ENCODE data around the gene RGP1.

The RGP1 gene

DNA sequence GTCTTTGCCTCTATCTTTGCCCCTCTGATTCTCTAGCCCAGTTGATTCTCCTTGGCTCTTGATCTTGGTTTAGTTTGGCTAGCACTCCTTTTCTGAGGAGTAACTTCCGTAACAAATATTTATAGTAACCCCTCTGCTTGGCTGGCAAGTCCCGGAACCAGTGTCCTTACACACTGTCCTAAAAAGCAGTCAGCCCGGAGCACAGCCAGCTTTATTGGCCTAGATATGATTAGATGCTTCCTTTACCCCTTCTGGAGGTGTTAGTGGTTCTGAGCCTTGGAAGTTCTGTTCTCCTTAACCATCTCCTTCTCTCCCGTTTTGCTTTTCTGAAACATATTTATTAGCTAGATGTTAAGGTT lies 22.0 kb downstream of the RGP1 start:
- no peak for DNase-seq (ENCODE audit: low read depth in 2 of 3, low spot score in 2 of 3)

DNA sequence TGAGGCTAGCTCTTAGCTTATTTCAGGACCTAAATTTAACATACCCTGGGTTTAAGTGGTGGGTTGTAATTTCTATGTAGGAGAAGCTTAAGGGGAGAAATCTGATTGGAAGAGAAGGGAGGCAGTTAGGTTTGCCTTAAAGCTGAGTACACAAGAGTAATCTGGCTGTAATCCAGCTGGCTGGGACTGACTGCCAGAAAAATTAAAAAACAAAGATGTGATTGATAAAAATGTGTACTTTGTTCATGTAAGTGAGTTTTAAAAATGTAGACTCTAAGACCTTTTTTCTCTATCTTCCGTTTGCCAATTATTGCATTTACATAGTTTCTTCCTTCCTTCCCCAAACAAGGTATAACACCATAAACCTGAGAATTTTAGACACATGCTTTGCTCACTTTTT lies 22.4 kb downstream of the RGP1 start:
- DNase-seq (ENCODE audit: low read depth in 2 of 3, low spot score in 2 of 3), result no peak

DNA sequence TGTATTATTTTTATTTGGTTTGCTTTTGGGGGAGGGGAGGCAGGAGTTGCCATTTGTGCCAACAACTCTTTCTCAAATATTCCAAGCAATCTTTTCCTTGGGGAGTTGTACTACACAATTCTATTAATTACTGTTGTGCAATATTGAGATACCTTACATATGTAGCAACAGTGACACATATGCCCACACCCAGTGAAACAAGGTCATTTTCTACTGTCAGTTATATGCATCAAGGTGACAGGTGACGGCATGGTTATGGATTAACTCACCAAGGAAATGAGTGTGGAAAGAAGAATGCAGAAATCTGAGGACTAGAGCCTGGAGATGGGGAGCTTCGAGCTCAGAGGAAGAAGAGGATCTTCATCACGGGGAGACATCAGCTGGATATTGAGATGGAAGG lies 22.9 kb downstream of the RGP1 start:
- DNase-seq (ENCODE audit: low read depth in 2 of 3, low spot score in 2 of 3), result no peak

DNA sequence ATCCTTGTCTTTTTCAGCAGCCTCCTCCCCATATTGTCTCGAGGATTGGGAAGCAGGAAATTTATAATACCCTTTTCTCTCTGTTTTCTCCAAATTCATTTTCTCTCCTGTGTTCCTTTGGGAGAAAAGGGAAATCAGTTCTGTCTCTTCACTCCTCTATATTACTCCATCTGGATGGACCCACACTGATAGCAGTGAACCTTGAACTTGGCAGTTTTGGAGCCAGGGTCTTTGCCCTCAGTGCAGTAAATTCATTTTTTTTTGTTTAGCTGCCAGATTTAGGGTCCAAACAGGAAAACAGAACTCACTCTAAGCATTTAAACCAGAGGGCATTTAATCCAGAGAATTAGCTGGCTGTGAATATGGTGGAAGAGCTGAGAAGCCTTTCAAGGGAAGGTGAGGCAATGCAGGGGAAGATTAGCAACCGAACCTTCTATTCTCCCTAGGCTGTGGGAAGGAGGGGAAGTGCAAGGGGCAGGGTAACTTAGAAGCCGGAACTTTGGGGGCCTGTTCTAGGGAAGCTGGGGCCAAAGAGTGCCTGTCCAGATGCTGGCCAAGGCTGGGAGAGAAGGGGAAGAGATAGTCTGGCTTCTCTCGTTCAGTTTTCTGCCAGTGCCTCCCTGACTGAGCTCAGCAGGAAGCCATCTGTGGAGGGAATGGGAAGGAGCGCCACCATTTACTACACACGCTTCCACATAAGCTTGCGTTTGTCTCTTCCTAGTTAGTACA lies 26.0 kb downstream of the RGP1 start:
- DNase-seq (ENCODE audit: low read depth in 2 of 3, low spot score in 2 of 3), result no peak

DNA sequence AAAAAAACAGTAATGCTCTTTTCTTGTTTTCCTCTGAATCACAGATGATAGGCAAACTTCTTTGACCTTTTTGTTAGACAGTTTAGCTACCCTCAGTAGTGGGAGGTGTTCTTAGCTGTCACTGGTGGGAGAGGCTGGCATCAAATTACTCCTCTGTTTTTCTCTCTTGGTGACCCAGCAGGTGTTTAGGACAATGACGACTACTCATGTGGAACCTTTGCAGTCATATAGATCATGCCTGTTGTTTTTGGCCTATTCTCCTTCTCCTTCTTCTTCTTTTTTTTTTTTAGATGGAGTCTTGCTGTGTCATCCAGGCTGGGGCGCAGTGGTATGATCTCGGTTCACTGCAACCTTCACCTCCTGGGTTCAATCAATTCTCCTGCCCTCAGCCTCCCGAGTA lies 26.9 kb downstream of the RGP1 start:
- no peak for DNase-seq (ENCODE audit: low read depth in 2 of 3, low spot score in 2 of 3)

DNA sequence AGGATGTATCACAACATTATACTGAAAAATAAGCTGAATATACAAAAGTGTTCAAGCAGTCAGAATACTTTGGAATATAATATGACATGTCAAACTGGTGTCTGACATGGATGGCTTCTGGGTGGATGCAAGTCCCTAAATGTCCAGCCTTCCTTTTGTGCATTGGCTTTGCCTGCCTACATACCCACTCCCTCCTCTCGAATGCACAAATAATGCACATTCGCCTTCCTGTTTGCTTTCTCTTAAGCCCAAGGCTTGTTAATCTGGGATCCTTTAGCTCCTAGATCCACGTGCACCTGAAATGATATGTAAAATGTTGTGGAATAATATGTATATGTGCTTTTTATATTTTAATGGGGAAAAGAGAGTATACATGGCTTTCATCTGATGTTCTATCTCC lies 29.4 kb downstream of the RGP1 start:
- DNase-seq (ENCODE audit: low read depth in 2 of 3, low spot score in 2 of 3), result no peak

DNA sequence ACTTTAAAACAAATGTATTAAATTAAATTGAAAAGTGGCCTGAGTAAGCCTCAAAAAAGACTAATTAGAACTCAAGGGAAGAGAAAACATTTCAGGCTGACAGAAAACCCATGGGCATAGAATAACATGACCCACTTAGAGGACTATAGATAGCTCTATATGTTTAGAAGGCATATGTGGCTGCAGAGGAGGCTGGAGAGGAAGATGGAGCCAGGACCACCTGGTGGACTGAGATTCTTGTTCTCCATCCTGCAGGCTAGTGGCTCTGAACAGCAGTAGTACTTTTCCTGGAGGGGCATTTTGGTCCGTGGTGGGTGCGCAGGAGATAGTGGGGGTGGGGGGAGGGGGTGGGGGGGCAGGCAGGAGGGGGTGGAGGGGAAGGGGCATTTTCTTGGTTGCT lies 32.0 kb downstream of the RGP1 start:
- DNase-seq (ENCODE audit: low read depth in 2 of 3, low spot score in 2 of 3), result no peak

DNA sequence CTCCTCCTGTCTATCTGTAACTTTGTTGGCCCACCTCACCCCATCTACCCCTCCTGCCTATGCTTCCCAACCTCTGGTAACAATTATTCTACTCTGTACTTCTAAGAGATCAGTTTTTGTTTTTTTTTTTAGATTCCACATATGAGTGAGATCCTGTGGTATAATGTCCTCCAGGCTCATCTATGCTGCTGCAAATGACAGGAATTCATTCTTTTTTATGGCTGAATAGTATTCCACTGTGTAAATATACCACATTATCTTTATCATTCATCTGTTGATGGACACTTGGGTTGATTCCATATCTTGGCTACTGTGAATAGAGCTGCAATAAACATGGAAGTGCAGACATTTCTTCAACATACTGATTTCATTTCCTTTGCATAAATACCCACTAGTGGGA lies 34.3 kb downstream of the RGP1 start:
- DNase-seq (ENCODE audit: low read depth in 2 of 3, low spot score in 2 of 3), result no peak

DNA sequence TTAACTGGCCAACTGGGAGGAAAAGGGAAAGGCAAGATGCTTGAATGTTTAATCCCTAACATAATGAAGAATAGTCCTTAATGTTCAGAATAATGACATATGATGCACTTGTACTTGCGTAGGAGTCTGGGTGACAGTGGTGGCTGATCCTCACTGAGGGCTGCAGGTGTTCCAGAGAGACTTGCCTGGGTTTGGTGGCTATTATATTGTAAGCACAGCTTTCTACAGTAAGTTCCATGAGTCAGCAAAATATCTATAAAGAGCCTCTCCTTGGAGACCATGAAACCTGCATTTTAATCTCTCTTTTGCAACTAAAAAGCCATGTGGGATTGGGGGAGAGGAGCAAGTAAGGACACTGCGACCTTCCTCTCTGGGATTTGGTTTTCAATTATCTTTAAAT lies 40.5 kb downstream of the RGP1 start:
- no peak for DNase-seq (ENCODE audit: low read depth in 2 of 3, low spot score in 2 of 3)

DNA sequence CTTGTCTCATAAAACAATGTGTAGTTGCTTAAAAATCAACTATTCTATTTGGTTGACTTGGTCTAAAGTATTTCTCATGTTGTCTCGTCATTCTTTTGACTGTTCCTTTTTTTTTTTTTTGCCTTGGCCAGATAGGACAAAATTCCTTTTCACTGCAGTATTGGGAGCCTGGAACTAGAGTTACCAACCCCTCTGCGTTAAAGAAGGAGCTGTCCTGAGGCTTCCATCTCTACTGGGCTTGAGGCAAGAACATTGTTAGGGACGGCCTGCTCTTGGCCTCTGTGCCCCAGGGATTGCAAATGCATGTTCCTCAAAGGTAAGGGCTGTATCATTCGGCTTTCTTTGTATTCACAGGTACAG lies 40.9 kb downstream of the RGP1 start:
- DNase-seq (ENCODE audit: low read depth in 2 of 3, low spot score in 2 of 3), result no peak

DNA sequence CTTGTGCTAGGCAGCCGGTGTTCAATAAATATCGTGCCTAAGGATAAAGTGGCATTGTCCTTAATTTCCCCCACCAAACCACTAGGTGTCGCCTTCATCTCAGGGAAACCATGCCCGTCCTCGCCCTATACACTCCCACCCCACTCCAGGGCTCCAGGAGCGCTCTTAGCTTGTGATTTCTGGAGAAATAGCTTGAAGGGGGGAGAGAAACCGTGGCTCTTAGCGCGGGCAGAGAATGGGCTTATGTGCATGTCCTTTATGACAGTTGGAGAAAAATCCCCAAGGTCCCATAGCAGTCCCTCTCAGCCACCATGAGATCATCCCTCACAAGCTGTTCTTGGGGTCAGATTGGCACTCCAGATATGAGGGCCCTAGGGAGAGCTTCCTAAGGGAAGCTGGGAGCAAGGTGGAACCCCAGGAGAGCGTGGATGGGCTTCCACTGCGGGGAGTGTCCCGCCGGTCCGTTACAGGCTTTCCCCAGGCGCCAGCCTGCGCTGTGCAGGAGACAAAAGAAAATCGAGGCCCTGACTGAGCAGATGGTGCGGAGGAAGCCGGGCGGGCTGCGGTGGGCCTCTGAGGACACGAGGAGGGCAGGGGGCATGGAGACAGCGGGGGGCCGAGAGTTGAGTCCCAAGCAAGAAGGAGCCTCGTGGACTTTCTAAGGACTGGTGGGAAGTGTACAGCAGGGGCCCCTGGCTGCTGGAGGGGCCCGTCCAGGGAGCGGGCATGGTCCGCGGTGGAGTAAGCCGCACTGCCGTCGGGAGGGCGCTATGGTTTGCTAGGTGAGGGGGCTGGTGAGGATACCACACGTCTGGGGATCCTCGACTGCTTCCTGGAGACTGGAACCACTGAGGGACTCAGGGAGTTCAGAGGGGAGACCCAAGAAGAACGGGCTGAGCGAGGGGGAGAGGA lies 41.6 kb downstream of the RGP1 start:
- peak in 1 of 3 experiments; percentile 23 for DNase-seq (ENCODE audit: low read depth in 2 of 3, low spot score in 2 of 3)

DNA sequence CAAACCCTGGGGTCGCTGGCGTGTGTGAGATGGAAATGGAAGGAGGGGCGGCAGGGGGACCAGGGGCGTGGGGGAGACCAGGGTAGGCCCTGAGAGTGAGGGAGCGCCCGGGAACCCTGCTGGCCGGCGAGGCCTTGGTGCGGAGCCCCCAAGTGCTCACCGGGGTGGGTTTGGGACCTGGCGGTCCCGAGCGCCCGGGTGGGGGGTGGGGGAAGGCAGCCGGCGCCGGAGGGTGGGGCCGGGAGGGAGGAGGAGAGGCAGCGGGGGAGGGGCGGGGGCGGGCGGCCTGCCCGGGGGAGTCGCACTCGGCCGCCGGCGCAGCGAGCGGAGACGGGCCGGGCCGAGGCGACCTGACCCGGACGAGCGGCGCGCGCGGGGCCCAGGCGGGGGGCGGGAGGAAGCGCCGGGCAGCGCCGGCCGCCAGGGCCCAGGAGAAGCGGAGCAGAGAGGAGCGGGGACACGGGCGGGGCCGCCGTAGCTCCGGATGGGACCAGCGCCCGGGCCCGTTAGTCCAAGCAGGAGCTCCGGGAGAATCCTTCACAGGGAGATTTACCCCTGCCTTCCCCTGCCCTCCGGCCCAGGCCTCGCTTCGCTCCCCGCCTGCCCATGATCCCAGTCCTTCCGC lies 42.3 kb downstream of the RGP1 start, which contains the start of gene NPR2:
Gene NPR2 (plus strand): TSS at position 295 of the 625 bp plus-strand sequence. CDS start 818 bp downstream, outside the sequence.
- DNase-seq (ENCODE audit: low read depth in 2 of 3, low spot score in 2 of 3), result no peak

DNA sequence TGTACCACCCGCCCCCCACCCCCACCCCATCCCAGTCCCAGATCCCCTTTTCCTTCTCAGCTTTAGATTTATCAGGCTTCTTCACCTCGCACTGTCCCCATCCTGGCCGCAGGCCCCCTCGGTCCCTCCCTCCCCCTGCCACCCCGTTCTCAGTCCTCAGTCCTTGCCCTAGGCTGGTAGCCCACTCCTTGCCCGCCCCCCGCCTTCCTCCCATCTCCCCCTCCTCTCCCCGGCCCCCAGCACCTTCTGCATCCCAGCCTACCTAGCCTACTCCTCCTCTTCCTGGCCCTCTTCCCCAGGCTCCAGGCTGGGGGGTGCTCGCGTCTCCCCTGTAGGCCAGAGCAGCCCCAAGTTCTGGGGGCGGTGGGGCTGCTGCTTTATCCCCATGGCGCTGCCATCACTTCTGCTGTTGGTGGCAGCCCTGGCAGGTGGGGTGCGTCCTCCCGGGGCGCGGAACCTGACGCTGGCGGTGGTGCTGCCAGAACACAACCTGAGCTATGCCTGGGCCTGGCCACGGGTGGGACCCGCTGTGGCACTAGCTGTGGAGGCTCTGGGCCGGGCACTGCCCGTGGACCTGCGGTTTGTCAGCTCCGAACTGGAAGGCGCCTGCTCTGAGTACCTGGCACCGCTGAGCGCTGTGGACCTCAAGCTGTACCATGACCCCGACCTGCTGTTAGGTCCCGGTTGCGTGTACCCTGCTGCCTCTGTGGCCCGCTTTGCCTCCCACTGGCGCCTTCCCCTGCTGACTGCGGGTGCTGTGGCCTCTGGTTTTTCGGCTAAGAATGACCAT lies 43.1 kb downstream of the RGP1 start:
- no peak for DNase-seq (ENCODE audit: low read depth in 2 of 3, low spot score in 2 of 3)

DNA sequence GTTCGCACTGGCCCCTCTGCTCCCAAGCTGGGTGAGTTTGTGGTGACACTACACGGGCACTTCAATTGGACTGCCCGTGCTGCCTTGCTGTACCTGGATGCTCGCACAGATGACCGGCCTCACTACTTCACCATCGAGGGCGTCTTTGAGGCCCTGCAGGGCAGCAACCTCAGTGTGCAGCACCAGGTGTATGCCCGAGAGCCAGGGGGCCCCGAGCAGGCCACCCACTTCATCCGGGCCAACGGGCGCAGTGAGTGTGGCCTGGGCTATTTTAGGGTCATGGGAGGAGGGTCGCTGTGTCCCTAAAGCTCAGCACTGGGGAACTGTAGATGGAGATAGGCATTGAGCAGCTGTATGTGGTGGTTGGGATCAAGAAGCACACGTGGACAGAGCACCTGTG lies 43.7 kb downstream of the RGP1 start:
- DNase-seq (ENCODE audit: low read depth in 2 of 3, low spot score in 2 of 3), result no peak

DNA sequence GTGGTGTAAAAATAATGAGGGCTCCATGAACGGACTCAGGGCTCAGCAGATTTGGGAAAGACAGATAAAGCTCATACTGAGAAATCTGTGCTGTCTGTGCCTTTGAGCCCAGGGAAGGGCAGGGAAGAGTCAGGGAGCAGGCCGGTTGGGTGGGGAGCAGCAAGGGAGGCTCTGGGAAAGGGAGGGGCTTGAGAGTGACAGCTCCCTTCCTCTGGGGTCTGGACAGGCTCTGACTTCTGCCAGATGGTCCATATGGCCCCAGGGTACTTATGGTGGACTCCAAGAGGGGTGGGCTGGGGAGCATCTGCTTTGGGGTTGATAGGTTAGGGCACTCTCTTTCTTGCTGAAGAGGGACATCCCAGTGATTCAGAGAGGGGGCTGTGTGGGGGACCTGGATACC lies 44.4 kb downstream of the RGP1 start:
- no peak for DNase-seq (ENCODE audit: low read depth in 2 of 3, low spot score in 2 of 3)

DNA sequence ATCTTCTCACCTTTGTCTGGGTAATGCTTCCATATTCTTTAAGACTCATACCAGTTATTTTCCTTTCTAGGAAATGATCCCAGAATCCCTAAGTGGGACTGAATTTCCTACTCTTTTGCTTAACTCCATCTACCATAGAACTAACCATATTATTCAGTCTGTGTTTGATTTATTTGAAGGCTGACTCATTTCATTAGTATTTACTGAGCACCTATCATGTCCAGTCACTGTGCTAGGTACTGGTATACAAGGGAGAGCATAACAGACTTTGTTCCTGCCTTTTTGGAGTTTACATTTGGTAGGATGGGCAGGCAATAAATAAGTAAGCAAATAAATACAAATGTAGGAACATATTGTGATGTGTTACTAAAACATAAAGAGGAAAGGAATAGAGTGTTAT lies 46.6 kb downstream of the RGP1 start:
- DNase-seq (ENCODE audit: low read depth in 2 of 3, low spot score in 2 of 3), result no peak

DNA sequence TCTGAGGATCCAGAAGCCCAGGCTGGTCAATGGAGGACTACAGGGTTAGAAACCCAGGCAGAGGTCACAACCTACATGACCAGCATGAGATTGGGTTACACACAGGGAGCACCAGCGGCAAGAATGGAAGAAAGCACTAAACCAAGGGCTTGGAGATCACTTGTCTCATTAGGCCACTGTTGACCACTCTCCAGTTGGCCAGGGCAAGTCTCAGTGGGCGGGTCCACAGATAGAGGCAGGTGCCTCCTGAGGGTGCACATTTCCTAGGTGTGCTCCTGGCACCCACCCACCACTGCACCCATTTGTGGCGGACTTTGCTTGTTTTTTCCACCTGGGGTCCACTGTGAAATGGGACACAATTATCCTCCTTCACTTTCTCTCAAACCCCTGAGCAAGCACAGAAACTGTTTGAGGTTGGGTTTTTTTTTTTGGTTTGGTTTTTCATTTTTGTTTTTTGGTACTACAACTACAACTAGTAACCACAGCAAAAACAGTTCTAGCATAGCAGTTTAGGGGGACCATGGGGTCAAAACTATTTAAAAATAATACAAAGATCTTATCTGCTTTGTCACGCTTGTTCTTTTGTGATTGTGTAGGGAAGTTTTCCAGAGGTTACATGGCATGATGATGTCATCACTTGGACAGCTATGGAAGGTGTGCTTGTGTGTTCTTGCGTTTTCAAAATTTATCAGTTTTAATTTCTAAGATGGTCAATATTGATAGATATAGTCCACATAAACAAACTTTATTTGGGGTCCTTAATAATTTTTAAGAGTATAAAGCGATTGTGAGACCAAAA lies 48.4 kb downstream of the RGP1 start:
- no peak for DNase-seq (ENCODE audit: low read depth in 2 of 3, low spot score in 2 of 3)

DNA sequence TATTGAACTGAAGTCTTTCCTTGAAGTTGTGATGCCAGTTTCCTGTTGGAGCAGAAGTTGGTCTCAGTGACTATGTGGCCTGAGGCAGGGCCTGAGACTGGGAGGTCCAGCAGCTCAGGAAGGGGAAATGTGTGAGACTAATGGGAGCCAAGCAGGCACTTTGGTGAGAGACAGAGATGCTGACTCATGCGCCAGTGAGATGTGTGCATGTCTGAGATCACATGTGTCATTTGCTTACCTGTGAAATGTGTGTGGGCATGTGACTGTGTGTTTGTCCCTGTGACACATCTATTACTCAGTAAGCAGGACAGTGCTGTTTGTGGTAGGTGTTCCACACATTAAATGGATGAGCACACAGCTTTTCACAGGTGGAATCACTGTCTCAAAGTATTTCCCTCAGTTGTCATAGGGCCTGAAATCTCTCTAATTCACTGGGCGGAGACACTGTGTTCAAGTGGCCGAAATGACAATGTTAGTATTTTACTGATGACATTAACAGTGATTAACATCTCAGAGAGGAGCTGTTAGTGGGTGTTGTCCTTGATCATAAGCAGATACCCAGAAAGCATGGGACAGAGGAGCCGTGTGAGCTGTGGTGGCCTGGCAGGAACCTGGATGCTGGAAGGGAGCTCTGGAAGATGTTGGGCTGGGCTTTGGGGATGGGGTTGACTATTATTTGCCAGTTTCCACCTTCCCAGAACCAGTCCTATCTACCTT lies 49.7 kb downstream of the RGP1 start:
- peak in 1 of 3 experiments; percentile 26 for DNase-seq (ENCODE audit: low read depth in 2 of 3, low spot score in 2 of 3)

DNA sequence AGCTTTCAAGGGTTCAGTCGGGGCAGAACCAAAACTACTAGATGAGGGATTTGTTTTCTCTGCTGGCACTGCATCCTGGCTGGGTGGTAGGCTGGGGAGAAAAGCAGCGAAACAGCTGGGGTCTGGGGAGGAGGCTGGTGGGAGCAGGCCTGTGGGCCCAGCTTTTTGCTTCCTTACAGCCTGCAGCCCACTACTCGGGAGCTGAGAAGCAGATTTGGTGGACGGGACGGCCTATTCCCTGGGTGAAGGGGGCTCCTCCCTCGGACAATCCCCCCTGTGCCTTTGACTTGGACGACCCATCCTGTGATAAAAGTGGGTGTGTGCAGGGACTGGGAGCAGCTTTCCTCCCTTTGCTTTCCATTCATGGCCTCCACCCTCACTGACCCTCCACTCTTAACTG lies 51.4 kb downstream of the RGP1 start:
- no peak for DNase-seq (ENCODE audit: low read depth in 2 of 3, low spot score in 2 of 3)
